SIG-M5 treated with dmso at 0.1 percent for 504 hours (cell line): ENCODE results near the gene OR6K6.

Experiments used
- DNase-seq: peaks from one replicate; lab custom pipeline; 2025; ENCODE audit not compliant: unreplicated experiment; lab: John Stamatoyannopoulos, UW

The OR6K6 gene

DNA sequence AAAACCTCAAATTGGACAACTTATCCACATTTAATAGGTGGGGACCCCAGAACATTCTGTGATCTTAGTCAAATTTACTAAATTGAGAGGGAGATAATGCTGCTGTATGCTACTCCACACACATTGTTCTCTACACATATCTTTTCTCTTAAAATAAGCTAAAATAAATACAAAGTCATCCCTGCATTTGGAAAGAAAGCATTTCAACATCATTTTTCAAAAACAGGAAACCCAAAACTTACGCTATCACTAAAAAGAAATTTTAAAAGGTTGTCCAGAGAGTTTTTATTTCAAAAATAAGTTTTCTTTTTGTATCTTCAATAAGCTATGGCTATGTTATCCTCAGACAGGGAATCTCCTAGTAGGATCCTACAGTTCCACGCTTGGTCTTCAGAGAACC lies 46.0 kb downstream of the OR6K6 start:
- peak; percentile 9 for DNase-seq

DNA sequence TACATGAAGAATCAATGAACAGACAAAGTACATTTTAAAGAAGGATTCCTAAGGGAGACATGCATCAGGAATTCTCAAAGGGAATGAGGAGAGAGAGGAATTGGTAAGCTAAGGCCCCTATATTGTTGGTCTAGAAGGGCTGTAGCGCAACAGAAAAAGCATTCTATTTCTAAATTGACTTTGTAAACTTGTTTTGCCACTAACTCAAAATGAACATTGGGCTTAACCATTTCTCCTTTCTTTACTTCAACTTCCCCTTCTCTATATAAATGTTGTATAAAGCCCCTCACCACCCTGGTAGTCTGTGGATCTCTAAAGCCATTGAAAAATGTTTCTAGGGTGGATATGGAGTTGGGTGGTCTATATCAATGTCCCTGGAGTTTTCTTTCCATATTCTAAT lies 46.9 kb downstream of the OR6K6 start:
- DNase-seq, result peak; percentile 22

DNA sequence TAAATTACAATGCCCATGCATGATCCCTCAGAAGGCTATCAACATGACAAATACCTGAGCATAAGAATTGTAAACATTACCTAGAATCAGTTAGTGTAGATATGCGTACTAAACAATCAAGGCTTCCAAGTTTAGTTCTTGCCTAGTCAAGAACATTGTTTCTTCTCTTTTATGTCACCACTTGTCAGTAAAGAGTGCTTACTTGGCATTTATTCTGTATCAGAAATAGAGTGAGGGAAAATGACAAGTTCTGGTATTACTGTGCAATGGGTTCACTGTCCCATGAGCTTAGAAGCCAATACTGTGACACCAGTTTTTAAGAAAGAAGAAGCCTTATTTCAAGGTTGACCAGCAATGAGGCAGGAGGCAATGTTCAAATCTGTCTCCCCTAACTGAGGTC lies 49.2 kb downstream of the OR6K6 start:
- DNase-seq, result no peak
